HL-60 (cell line): ENCODE results near the gene HLA-DOB.

Experiments used
- DNase-seq, 2 experiments: peaks; one replicate each; pipeline ENCODE4 v3.0.0-alpha.2; 2010 to 2020; ENCODE audit warnings: low read depth in 1 of 2, low spot score in 1 of 2
- H3K27ac ChIP-seq: fragments of 250-450 bp; sonication (Bioruptor Pico); replicated peaks from 2 replicates; pipeline ENCODE4 v1.5.1; 2020; ENCODE audit warnings: mild to moderate bottlenecking, moderate library complexity
- H3K27me3 ChIP-seq: fragments of 250-450 bp; sonication (Bioruptor Pico); 2 replicates; pipeline ENCODE4 v1.5.1; 2021; ENCODE audit warnings: mild to moderate bottlenecking, moderate library complexity; ENCODE audit not compliant: insufficient read depth, poor library complexity, severe bottlenecking
- H3K4me3 ChIP-seq: replicated peaks from 2 replicates; pipeline ENCODE4 v1.5.1; 2011; ENCODE audit warnings: mild to moderate bottlenecking, control low read depth, low read length; ENCODE audit not compliant: insufficient read depth
- CTCF ChIP-seq: IDR thresholded peaks from one replicate; pipeline ENCODE4 v1.5.1; 2011; ENCODE audit warnings: low read length, control low read depth, inconsistent platforms; ENCODE audit not compliant: insufficient read depth
- GABPA ChIP-seq: IDR thresholded peaks from 2 replicates; pipeline ENCODE4 v1.6.1; 2012; ENCODE audit warnings: low read depth
- POLR2AphosphoS5 ChIP-seq: IDR thresholded peaks from 2 replicates; pipeline ENCODE4 v1.6.1; 2012; ENCODE audit warnings: low read depth
- REST ChIP-seq: IDR thresholded peaks from 2 replicates; pipeline ENCODE4 v1.6.1; 2012; ENCODE audit warnings: low read depth; ENCODE audit not compliant: insufficient replicate concordance
- SPI1 ChIP-seq: IDR thresholded peaks from 2 replicates; pipeline ENCODE4 v1.6.1; 2012; ENCODE audit warnings: low read depth, mild to moderate bottlenecking, borderline replicate concordance

The HLA-DOB gene

GRCh38 chr6:32803416-32803815 is 13.4 kb downstream of the HLA-DOB start:
- peaks cover 14% of the 10 kb centered on the region for H3K27me3 ChIP-seq
- TF ChIP-seq CTCF (no peak), SPI1 (peak; percentile 61)

GRCh38 chr6:32799740-32800139 is 17.1 kb downstream of the HLA-DOB start:
- Histone ChIP-seq H3K27me3 (peaks cover 14% of the 10 kb centered on the region), H3K27ac (no peak overlapping the region), H3K4me3 (no peak overlapping the region)
- DNase-seq: no peak
- TF ChIP-seq REST (no peak), POLR2AphosphoS5 (no peak), SPI1 (no peak), CTCF (no peak)

More at GRCh38 chr6:32803416-32803815, 13.4 kb downstream of the HLA-DOB start:
- Histone ChIP-seq H3K27ac (no peak overlapping the region), H3K4me3 (no peak overlapping the region)
- no peak for DNase-seq

GRCh38 chr6:32799168-32799567 is 17.6 kb downstream of the HLA-DOB start:
- DNase-seq: no peak
- H3K27ac ChIP-seq: no peak overlapping the region
- TF ChIP-seq SPI1: no peak
- no peak for TF ChIP-seq CTCF
- no peak for TF ChIP-seq GABPA
- TF ChIP-seq POLR2AphosphoS5: no peak
- no peak for TF ChIP-seq REST
- H3K4me3 ChIP-seq: no peak overlapping the region
- H3K27me3 ChIP-seq: peaks cover 14% of the 10 kb centered on the region
